ENCODE data around the gene PRKN.

GRCh38 chr6:161305860-161306259 is 1421.7 kb downstream of the PRKN start:
- no peak for TF ChIP-seq EZH2phosphoT487 (IDR thresholded peaks at IDR 0.05; ENCODE audit: insufficient read depth, low read depth)
- no peak for TF ChIP-seq EZH2 (IDR thresholded peaks at IDR 0.05; ENCODE audit: insufficient read depth, poor library complexity, severe bottlenecking)
